Naive thymus-derived CD4-positive, alpha-beta T cell (primary cell): ENCODE data around the gene LILRB2. TPM values are rescaled to one million over a fixed set of nuclear protein-coding genes. Genes with fewer than 3 reads are reported as not detected.
A peak's percentile ranks its signal among the peaks of the same experiment; 100 is the strongest.
"Not testable (repeated sequence)": the region's sequence is repeated elsewhere in the genome, so short reads cannot be mapped to it uniquely, and the experiment has no call there.

Source experiments
- ATAC-seq: fragments of 150-1000 bp; cut with Tn5 transposase; 2 replicates; pipeline ENCODE4 v1.10.0; 2021; ENCODE audit warnings: mild to moderate bottlenecking, moderate library complexity
- CTCF ChIA-PET: fragments of 350-600 bp; sonication (Branson Sonifier 250); formaldehyde crosslinking; loops from one replicate; lab custom pipeline; 2021; ENCODE audit warnings: antibody characterized with exemption; lab: Charles Lee
- POLR2A ChIA-PET: fragments of 350-600 bp; sonication (Branson Sonifier 250); formaldehyde crosslinking; loops from one replicate; lab custom pipeline; 2021; ENCODE audit warnings: antibody characterized with exemption, inconsistent platforms; lab: Charles Lee
- DNase-seq, 9 donors: peaks; one replicate each; pipeline versions ENCODE4 v3.0.0 to v3.0.0-alpha.2; 2020 to 2022; ENCODE audit warnings: mixed read lengths in 1 of 9
- H3K27ac ChIP-seq: one replicate; pipeline ENCODE4 v1.7.0; 2013; ENCODE audit warnings: mild to moderate bottlenecking, low read depth, low read length, moderate library complexity
- H3K27me3 ChIP-seq, 2 donors: one replicate each; pipeline ENCODE4 v1.7.0; 2013; ENCODE audit warnings: low read length in 2 of 2, mild to moderate bottlenecking in 2 of 2, moderate library complexity in 2 of 2; ENCODE audit not compliant: control insufficient read depth in 2 of 2, insufficient read depth in 2 of 2
- H3K36me3 ChIP-seq, 3 experiments: 1 replicate in 2 of 3; 2 replicates in 1 of 3; pipeline ENCODE4 v1.7.0; 2013; ENCODE audit warnings: low read length in 3 of 3, mild to moderate bottlenecking in 3 of 3, moderate library complexity in 1 of 3; ENCODE audit not compliant: insufficient read depth in 3 of 3, control insufficient read depth in 2 of 3
- H3K4me1 ChIP-seq, 2 donors: one replicate each; pipeline ENCODE4 v1.7.0; 2013; ENCODE audit warnings: low read length in 2 of 2, mild to moderate bottlenecking in 2 of 2, moderate library complexity in 1 of 2; ENCODE audit not compliant: control insufficient read depth in 2 of 2, insufficient read depth in 2 of 2
- H3K4me3 ChIP-seq: 2 replicates; pipeline ENCODE4 v1.7.0; 2013; ENCODE audit warnings: mild to moderate bottlenecking, low read length
- H3K9me3 ChIP-seq, 3 experiments: 1 replicate in 2 of 3; 2 replicates in 1 of 3; pipeline ENCODE4 v1.7.0; 2013; ENCODE audit warnings: low read length in 3 of 3; ENCODE audit not compliant: control insufficient read depth in 2 of 3
- H3K27ac Mint-ChIP-seq, 9 donors: one replicate each; pipeline ENCODE4 v1.8.0; 2020 to 2022; ENCODE audit warnings: mixed read lengths in 9 of 9, mild to moderate bottlenecking in 8 of 9, moderate library complexity in 5 of 9, inconsistent platforms in 2 of 9
- H3K27me3 Mint-ChIP-seq, 5 donors: one replicate each; pipeline ENCODE4 v1.8.0; 2021 to 2022; ENCODE audit warnings: mixed read lengths in 5 of 5, mild to moderate bottlenecking in 1 of 5
- H3K36me3 Mint-ChIP-seq, 5 donors: one replicate each; pipeline ENCODE4 v1.8.0; 2020 to 2022; ENCODE audit warnings: mixed read lengths in 5 of 5, mild to moderate bottlenecking in 3 of 5, inconsistent platforms in 1 of 5
- H3K4me1 Mint-ChIP-seq, 7 donors: one replicate each; pipeline ENCODE4 v1.8.0; 2020 to 2022; ENCODE audit warnings: mixed read lengths in 7 of 7, mild to moderate bottlenecking in 3 of 7, inconsistent platforms in 1 of 7
- H3K4me3 Mint-ChIP-seq, 10 donors: one replicate each; pipeline ENCODE4 v1.8.0; 2020 to 2022; ENCODE audit warnings: mild to moderate bottlenecking in 10 of 10, mixed read lengths in 10 of 10, moderate library complexity in 6 of 10, inconsistent platforms in 2 of 10
- H3K9me3 Mint-ChIP-seq, 11 donors: one replicate each; pipeline ENCODE4 v1.8.0; 2020 to 2022; ENCODE audit warnings: mixed read lengths in 11 of 11, mild to moderate bottlenecking in 4 of 11, inconsistent platforms in 1 of 11, moderate library complexity in 1 of 11
- intact Hi-C, 2 donors: fragments of 100-400 bp; cut with micrococcal nuclease; formaldehyde crosslinking; loops; one replicate each; pipeline ENCODE4 v1.15.1; 2023
- polyA plus RNA-seq, 2 donors: library from polyadenylated mRNA; unstranded; fragments of 300-500 nt; fragmentation: Illumina TruSeq; gene quantifications; one replicate each; pipeline ENCODE4 v1.2.3, GENCODE V29; 2021
- total RNA-seq, 6 experiments: library from RNA in 5 of 6; stranded (reverse) in 5 of 6; gene quantifications; 1 replicate in 5 of 6; 2 replicates in 1 of 6; pipeline ENCODE4 v1.2.3 and lab custom pipeline; 2021 to 2026

The LILRB2 gene
- total and polyA plus RNA-seq, 7 experiments from 2014 or later: 0.12 to 131 (median 1.6) TPM; not detected in 2

GRCh38 chr19:54240372-54241336 lies 40.3 kb downstream of the LILRB2 start:
- CTCF ChIA-PET, intact Hi-C loops: not testable (repeated sequence)

GRCh38 chr19:54239491-54240371 lies 41.2 kb downstream of the LILRB2 start:
- peak overlapping the region in 1 of 9 donors; percentile 56 for H3K27ac Mint-ChIP-seq
- intact Hi-C loops, DNase-seq, H3K36me3 ChIP-seq, POLR2A ChIA-PET, H3K4me1 ChIP-seq, CTCF ChIA-PET, H3K4me3 Mint-ChIP-seq, H3K4me3 ChIP-seq, ATAC-seq, H3K9me3 Mint-ChIP-seq, H3K27ac ChIP-seq, H3K9me3 ChIP-seq, H3K27me3 ChIP-seq, H3K36me3 Mint-ChIP-seq, H3K4me1 Mint-ChIP-seq: not testable (repeated sequence)
- peaks cover 0 to 27% (median 0%) of the 10 kb centered on the region in 5 donors for H3K27me3 Mint-ChIP-seq

More at GRCh38 chr19:54240372-54241336, 40.3 kb downstream of the LILRB2 start:
- ATAC-seq, H3K4me3 Mint-ChIP-seq, H3K4me3 ChIP-seq, H3K9me3 ChIP-seq, H3K4me1 Mint-ChIP-seq, H3K9me3 Mint-ChIP-seq, H3K36me3 ChIP-seq, H3K27me3 ChIP-seq, DNase-seq, H3K27ac Mint-ChIP-seq, H3K4me1 ChIP-seq, H3K27ac ChIP-seq, POLR2A ChIA-PET, H3K36me3 Mint-ChIP-seq: not testable (repeated sequence)
- H3K27me3 Mint-ChIP-seq: peaks cover 0 to 23% (median 0%) of the 10 kb centered on the region in 5 donors

- Mint-ChIP-seq H3K9me3 (no peaks in the 10 kb centered on the region), H3K36me3 (no peaks in the 10 kb centered on the region), H3K4me3 (peak overlapping the region in 1 of 10 donors; percentile 7), H3K4me1 (peaks cover 0 to 14% (median 5%) of the 10 kb centered on the region in 7 donors), H3K27me3 (peaks cover 0 to 59% (median 36%) of the 10 kb centered on the region in 5 donors), H3K27ac (no peak overlapping the region)
- ChIA-PET CTCF (interaction anchor here (0.6 to 0.9 kb wide), 2 partner anchors 64 to 66 kb away, joined by 3 to 5 read pairs; no protein-coding TSS in a partner anchor), POLR2A (no interaction called here)
- intact Hi-C loops: loop anchor here in 1 of 2 donors (5.0 kb wide), 1 partner anchor 327 kb away; the partner anchor contains the start of gene CACNG7
- Histone ChIP-seq H3K4me3 (no peak overlapping the region), H3K9me3 (no peaks in the 10 kb centered on the region), H3K27ac (no peak overlapping the region), H3K36me3 (no peaks in the 10 kb centered on the region), H3K27me3 (no peaks in the 10 kb centered on the region), H3K4me1 (peaks cover 0 to 3% of the 10 kb centered on the region in 2 donors)
- ATAC-seq (no peak), DNase-seq (no peak)
Observed at GRCh38 chr19:54233941-54234340, 47.0 kb downstream of the LILRB2 start.

GRCh38 chr19:54231077-54231931 lies 49.6 kb downstream of the LILRB2 start:
- H3K27me3 ChIP-seq: no peaks in the 10 kb centered on the region
- H3K9me3 ChIP-seq: no peaks in the 10 kb centered on the region
- H3K4me3 ChIP-seq: no peak overlapping the region
- Mint-ChIP-seq H3K4me1 (peaks cover 0 to 14% (median 5%) of the 10 kb centered on the region in 7 donors), H3K27ac (peak overlapping the region in 1 of 9 donors; percentile 26), H3K9me3 (no peaks in the 10 kb centered on the region), H3K36me3 (peaks cover 0 to 2% (median 0%) of the 10 kb centered on the region in 5 donors), H3K27me3 (peaks cover 0 to 52% (median 35%) of the 10 kb centered on the region in 5 donors), H3K4me3 (no peak overlapping the region)
- ATAC-seq (peak; percentile 85), DNase-seq (peak; percentile 48 to 89 (median 70))
- intact Hi-C loops: loop anchor here (1.0 to 5.0 kb wide), 5 partner anchors 23 to 324 kb away; partner anchors contain the start of genes CACNG7 (in 1 of the 2) and MBOAT7 (in 1 of the 2)
- CTCF ChIA-PET: interaction anchor here (0.5 to 2.4 kb wide), 5 partner anchors 24 to 160 kb away, joined by 3 to 12 read pairs (median 4); partner anchors contain the start of gene TMC4
- H3K36me3 ChIP-seq: no peaks in the 10 kb centered on the region
- peaks cover 0 to 3% of the 10 kb centered on the region in 2 donors for H3K4me1 ChIP-seq
- POLR2A ChIA-PET: no interaction called here
- no peak overlapping the region for H3K27ac ChIP-seq

- H3K27me3 Mint-ChIP-seq: peaks cover 0 to 43% (median 35%) of the 10 kb centered on the region in 5 donors
- H3K27me3 ChIP-seq: no peaks in the 10 kb centered on the region
- H3K36me3 Mint-ChIP-seq: peaks cover 0 to 2% (median 0%) of the 10 kb centered on the region in 5 donors
- intact Hi-C loops: loop anchor here in 1 of 2 donors (2.0 to 5.0 kb wide), 2 partner anchors 21 to 323 kb away; partner anchors contain the start of gene CACNG7
- CTCF ChIA-PET: no interaction called here
- POLR2A ChIA-PET: no interaction called here
- H3K36me3 ChIP-seq: no peaks in the 10 kb centered on the region
- H3K4me1 ChIP-seq: peaks cover 0 to 3% of the 10 kb centered on the region in 2 donors
- H3K9me3 ChIP-seq: no peaks in the 10 kb centered on the region
- no peak overlapping the region for H3K27ac ChIP-seq
- DNase-seq: no peak
- H3K9me3 Mint-ChIP-seq: no peaks in the 10 kb centered on the region
- no peak overlapping the region for H3K4me3 ChIP-seq
- H3K4me3 Mint-ChIP-seq: no peak overlapping the region
- no peak for ATAC-seq
- no peak overlapping the region for H3K27ac Mint-ChIP-seq
- H3K4me1 Mint-ChIP-seq: peaks cover 0 to 14% (median 5%) of the 10 kb centered on the region in 7 donors
Observed at GRCh38 chr19:54230031-54230430, 50.9 kb downstream of the LILRB2 start.
